ENCODE measurements around the gene TRPC4AP. TPM values are rescaled to one million over a fixed set of nuclear protein-coding genes. Genes with fewer than 3 reads are reported as not detected.
"Not testable (repeated sequence)": the region's sequence is repeated elsewhere in the genome, so short reads cannot be mapped to it uniquely, and the experiment has no call there.

TRPC4AP gene
- total RNA-seq, 2 donors from 2014 or later, result 32.4 to 39.2 TPM

- no peak for TF ChIP-seq CTCF (IDR thresholded peaks at IDR 0.05)
- DNase-seq (ENCODE audit: low spot score), result peak; percentile 72
- H3K27ac ChIP-seq, result peak overlapping the region in 1 of 2 donors; percentile 49
- H3K9me3 ChIP-seq, result no peaks in the 10 kb centered on the region
- H3K36me3 ChIP-seq, result peaks cover 69% of the 10 kb centered on the region
- H3K4me3 ChIP-seq, result no peak overlapping the region
- peaks cover 0 to 10% of the 10 kb centered on the region in 2 donors for H3K4me1 ChIP-seq
- no peaks in the 10 kb centered on the region for H3K27me3 ChIP-seq
These were observed 27.6 kb upstream of the TRPC4AP start for GRCh38 chr20:35120012-35120701.

- Histone ChIP-seq H3K4me1 (peaks cover 0 to 10% of the 10 kb centered on the region in 2 donors), H3K27ac (peak overlapping the region in 1 of 2 donors; percentile 8), H3K9me3 (no peaks in the 10 kb centered on the region), H3K27me3 (no peaks in the 10 kb centered on the region), H3K36me3 (peaks cover 58% of the 10 kb centered on the region), H3K4me3 (no peak overlapping the region)
- no peak for TF ChIP-seq CTCF (IDR thresholded peaks at IDR 0.05)
- no peak for DNase-seq (ENCODE audit: low spot score)
These were observed 25.0 kb upstream of the TRPC4AP start for GRCh38 chr20:35117629-35118028.

GRCh38 chr20:35117196-35117595 is 24.6 kb upstream of the TRPC4AP start:
- DNase-seq (ENCODE audit: low spot score), result no peak
- Histone ChIP-seq H3K27me3 (no peaks in the 10 kb centered on the region), H3K4me1 (peaks cover 0 to 10% of the 10 kb centered on the region in 2 donors), H3K27ac (peak overlapping the region in 1 of 2 donors; percentile 8), H3K36me3 (peaks cover 54% of the 10 kb centered on the region), H3K4me3 (no peak overlapping the region), H3K9me3 (no peaks in the 10 kb centered on the region)
- TF ChIP-seq CTCF (IDR thresholded peaks at IDR 0.05), result no peak

- DNase-seq (ENCODE audit: low spot score), result no peak
- H3K4me1 ChIP-seq, result peaks cover 0 to 7% of the 10 kb centered on the region in 2 donors
- peaks cover 45% of the 10 kb centered on the region for H3K36me3 ChIP-seq
- H3K27me3 ChIP-seq, result no peaks in the 10 kb centered on the region
- no peak for TF ChIP-seq CTCF (IDR thresholded peaks at IDR 0.05)
- no peaks in the 10 kb centered on the region for H3K9me3 ChIP-seq
- peak overlapping the region in 1 of 2 donors; percentile 3 for H3K27ac ChIP-seq
- no peak overlapping the region for H3K4me3 ChIP-seq
These were observed 23.7 kb upstream of the TRPC4AP start for GRCh38 chr20:35116258-35116657.

- Histone ChIP-seq H3K4me3 (no peak overlapping the region), H3K9me3 (no peaks in the 10 kb centered on the region), H3K4me1 (peaks cover 0 to under 1% of the 10 kb centered on the region in 2 donors), H3K36me3 (peaks cover 38% of the 10 kb centered on the region), H3K27ac (no peak overlapping the region), H3K27me3 (no peaks in the 10 kb centered on the region)
- no peak for TF ChIP-seq CTCF (IDR thresholded peaks at IDR 0.05)
- no peak for DNase-seq (ENCODE audit: low spot score)
These were observed 23.0 kb upstream of the TRPC4AP start for GRCh38 chr20:35115606-35116005.

GRCh38 chr20:35112276-35112675 is 19.7 kb upstream of the TRPC4AP start:
- not testable (repeated sequence) for H3K4me1 ChIP-seq; DNase-seq (ENCODE audit: low spot score); H3K9me3 ChIP-seq; H3K27ac ChIP-seq; H3K27me3 ChIP-seq; H3K4me3 ChIP-seq
- H3K36me3 ChIP-seq, result peaks cover 13% of the 10 kb centered on the region
